ENCODE measurements around the gene USP22.

Gene USP22

DNA sequence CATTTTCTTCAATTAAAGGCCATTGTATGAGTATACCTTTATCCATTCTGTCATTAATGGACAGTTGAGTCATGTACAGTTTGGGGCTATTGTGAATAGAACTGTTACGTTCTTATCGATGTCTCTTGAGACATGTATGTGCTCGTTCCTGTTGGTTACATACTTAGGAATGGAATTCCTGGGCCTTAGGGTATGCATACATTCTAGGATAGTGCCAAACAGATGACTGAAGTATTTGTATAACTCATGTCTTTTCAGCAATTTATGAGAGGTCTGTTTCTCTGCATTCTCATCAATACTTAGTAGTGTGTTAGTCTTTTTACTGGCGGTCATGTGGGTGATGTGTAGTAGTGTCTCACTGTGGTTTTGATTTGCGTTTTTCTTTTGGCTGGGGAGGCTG lies 81.2 kb downstream of the USP22 start:
- Histone ChIP-seq H4K20me1 (ENCODE audit: insufficient read depth, low read length) (no peaks in the 10 kb centered on the region), H2AFZ (ENCODE audit: low read length) (no peak overlapping the region), H3K27ac (ENCODE audit: low read length) (no peak overlapping the region), H3K27me3 (replicated peaks; ENCODE audit: insufficient read depth, low read length) (no peaks in the 10 kb centered on the region), H3F3A (ENCODE audit: insufficient read depth, low read length) (no peaks in the 10 kb centered on the region), H3K79me2 (ENCODE audit: low read length) (no peaks in the 10 kb centered on the region), H3K4me1 (ENCODE audit: low read length) (peaks cover 2% of the 10 kb centered on the region; the same call in 1 of the 2 replicates), H3K36me3 (replicated peaks; ENCODE audit: insufficient read depth, low read length) (no peaks in the 10 kb centered on the region), H3K9ac (ENCODE audit: low read length) (no peak overlapping the region), H3K9me3 (replicated peaks; ENCODE audit: insufficient read depth, low read length) (no peaks in the 10 kb centered on the region), H3K4me3 (ENCODE audit: low read length) (no peak overlapping the region), H3K9me2 (replicated peaks; ENCODE audit: insufficient read depth, low read length) (no peaks in the 10 kb centered on the region), H3K4me2 (ENCODE audit: low read depth, low read length) (no peak overlapping the region)
- no peak for DNase-seq
- TF ChIP-seq EZH2 (optimal IDR thresholded peaks at IDR 0.05; ENCODE audit: low read depth, low read length) (no peak), EZH2phosphoT487 (IDR thresholded peaks at IDR 0.05; ENCODE audit: low read length) (no peak)
- TF ChIP-seq, protein P1, sequence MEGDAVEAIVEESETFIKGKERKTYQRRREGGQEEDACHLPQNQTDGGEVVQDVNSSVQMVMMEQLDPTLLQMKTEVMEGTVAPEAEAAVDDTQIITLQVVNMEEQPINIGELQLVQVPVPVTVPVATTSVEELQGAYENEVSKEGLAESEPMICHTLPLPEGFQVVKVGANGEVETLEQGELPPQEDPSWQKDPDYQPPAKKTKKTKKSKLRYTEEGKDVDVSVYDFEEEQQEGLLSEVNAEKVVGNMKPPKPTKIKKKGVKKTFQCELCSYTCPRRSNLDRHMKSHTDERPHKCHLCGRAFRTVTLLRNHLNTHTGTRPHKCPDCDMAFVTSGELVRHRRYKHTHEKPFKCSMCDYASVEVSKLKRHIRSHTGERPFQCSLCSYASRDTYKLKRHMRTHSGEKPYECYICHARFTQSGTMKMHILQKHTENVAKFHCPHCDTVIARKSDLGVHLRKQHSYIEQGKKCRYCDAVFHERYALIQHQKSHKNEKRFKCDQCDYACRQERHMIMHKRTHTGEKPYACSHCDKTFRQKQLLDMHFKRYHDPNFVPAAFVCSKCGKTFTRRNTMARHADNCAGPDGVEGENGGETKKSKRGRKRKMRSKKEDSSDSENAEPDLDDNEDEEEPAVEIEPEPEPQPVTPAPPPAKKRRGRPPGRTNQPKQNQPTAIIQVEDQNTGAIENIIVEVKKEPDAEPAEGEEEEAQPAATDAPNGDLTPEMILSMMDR (IDR thresholded peaks at IDR 0.05; ENCODE audit: low read length), result no peak

DNA sequence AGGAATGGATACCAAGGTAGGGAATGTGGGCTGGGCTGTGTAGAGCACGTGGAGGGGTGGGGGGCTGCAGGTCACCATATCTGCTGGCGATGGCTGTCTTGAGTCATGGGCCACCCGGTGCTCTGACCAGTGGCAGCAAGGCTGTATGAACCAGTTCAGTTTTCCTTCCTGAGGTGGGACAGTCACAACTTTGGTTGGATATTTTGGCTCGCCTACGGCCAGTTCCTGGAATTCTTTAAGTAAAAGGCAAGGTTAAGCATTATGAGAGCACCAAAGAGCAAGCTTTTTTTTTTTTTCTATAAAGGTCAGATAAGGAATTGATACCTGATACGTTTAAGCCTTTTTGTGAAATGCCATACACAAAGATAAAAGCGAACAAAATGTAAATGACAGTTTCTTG lies 81.9 kb downstream of the USP22 start:
- Histone ChIP-seq H3K4me3 (ENCODE audit: low read length) (no peak overlapping the region), H3K4me2 (ENCODE audit: low read depth, low read length) (no peak overlapping the region), H3K4me1 (ENCODE audit: low read length) (no peaks in the 10 kb centered on the region), H3F3A (ENCODE audit: insufficient read depth, low read length) (no peaks in the 10 kb centered on the region), H2AFZ (ENCODE audit: low read length) (no peak overlapping the region), H3K27me3 (replicated peaks; ENCODE audit: insufficient read depth, low read length) (no peaks in the 10 kb centered on the region), H4K20me1 (ENCODE audit: insufficient read depth, low read length) (no peaks in the 10 kb centered on the region), H3K9me3 (replicated peaks; ENCODE audit: insufficient read depth, low read length) (no peaks in the 10 kb centered on the region), H3K9ac (ENCODE audit: low read length) (no peak overlapping the region), H3K9me2 (replicated peaks; ENCODE audit: insufficient read depth, low read length) (no peaks in the 10 kb centered on the region), H3K36me3 (replicated peaks; ENCODE audit: insufficient read depth, low read length) (no peaks in the 10 kb centered on the region), H3K27ac (ENCODE audit: low read length) (no peak overlapping the region), H3K79me2 (ENCODE audit: low read length) (no peaks in the 10 kb centered on the region)
- no peak for DNase-seq
- TF ChIP-seq, protein P1 (IDR thresholded peaks at IDR 0.05; ENCODE audit: low read length), result no peak
- TF ChIP-seq EZH2phosphoT487 (IDR thresholded peaks at IDR 0.05; ENCODE audit: low read length) (no peak), EZH2 (optimal IDR thresholded peaks at IDR 0.05; ENCODE audit: low read depth, low read length) (no peak)

DNA sequence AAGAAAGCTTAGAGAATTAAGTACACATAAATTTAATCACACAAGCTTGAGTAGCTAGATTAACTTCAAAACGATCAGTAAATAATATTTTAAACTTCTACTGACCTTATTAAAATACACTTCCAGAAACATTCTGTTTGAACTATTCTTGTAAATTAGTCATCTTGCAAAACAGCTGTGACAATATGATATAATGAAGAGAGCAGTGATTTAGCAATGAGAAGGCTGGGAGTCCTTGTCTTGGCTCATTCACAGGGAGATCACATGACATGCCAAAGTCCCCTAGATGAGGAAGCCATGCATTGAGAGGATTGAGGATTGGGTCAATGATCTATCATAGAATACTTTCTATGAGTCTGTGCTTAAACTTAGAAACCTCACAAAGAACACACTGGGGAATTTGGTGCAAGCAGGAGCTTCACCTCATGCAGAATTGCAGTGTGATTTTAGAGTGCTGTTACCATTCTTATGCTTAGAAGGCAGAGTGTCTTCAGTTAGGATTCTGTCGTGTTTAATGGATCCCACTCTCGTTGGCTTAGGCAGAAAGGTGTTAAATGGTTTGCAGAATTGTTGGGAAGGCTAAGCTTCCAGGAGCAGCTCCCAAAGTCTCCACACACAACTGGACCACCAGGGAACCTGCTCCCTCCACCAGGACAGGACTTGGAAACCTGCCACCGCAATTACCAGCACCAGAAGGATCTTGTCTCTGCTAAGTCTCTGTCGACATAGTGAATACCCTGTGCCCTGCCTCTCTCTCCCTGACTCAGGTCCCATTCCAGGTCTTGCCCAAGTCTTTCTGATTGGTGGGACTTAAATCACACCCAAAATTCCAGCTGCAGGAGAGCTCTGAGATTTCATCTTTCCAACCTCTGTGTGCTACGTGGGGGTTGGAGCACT lies 87.1 kb downstream of the USP22 start:
- H3K4me1 ChIP-seq (ENCODE audit: low read length), result 0 out of 2 replicates have a peak, but pooled peaks cover 10% of the 10 kb centered on the region
- TF ChIP-seq, protein P1 (IDR thresholded peaks at IDR 0.05; ENCODE audit: low read length), result no peak
- no peak for TF ChIP-seq EZH2 (optimal IDR thresholded peaks at IDR 0.05; ENCODE audit: low read depth, low read length)
- no peak for TF ChIP-seq EZH2phosphoT487 (IDR thresholded peaks at IDR 0.05; ENCODE audit: low read length)
- H3K9ac ChIP-seq (ENCODE audit: low read length), result no peak overlapping the region
- H3K4me2 ChIP-seq (ENCODE audit: low read depth, low read length), result no peak overlapping the region
- no peaks in the 10 kb centered on the region for H3K36me3 ChIP-seq (replicated peaks; ENCODE audit: insufficient read depth, low read length)
- no peaks in the 10 kb centered on the region for H3F3A ChIP-seq (ENCODE audit: insufficient read depth, low read length)
- DNase-seq, result no peak
- no peaks in the 10 kb centered on the region for H3K27me3 ChIP-seq (replicated peaks; ENCODE audit: insufficient read depth, low read length)
- H3K79me2 ChIP-seq (ENCODE audit: low read length), result no peaks in the 10 kb centered on the region
- no peak overlapping the region for H3K27ac ChIP-seq (ENCODE audit: low read length)
- H4K20me1 ChIP-seq (ENCODE audit: insufficient read depth, low read length), result no peaks in the 10 kb centered on the region
- no peaks in the 10 kb centered on the region for H3K9me2 ChIP-seq (replicated peaks; ENCODE audit: insufficient read depth, low read length)
- H2AFZ ChIP-seq (ENCODE audit: low read length), result no peak overlapping the region
- H3K9me3 ChIP-seq (replicated peaks; ENCODE audit: insufficient read depth, low read length), result no peaks in the 10 kb centered on the region
- no peak overlapping the region for H3K4me3 ChIP-seq (ENCODE audit: low read length)
